AML-193 (cell line): ENCODE data around the gene TMC2.
A peak's percentile ranks its signal among the peaks of the same experiment; 100 is the strongest.
"Not testable (repeated sequence)": the region's sequence is repeated elsewhere in the genome, so short reads cannot be mapped to it uniquely, and the experiment has no call there.

Experiments used
- DNase-seq, 2 experiments: peaks; one replicate each; lab custom pipeline; 2025; lab: John Stamatoyannopoulos, UW

Gene TMC2, protein sequence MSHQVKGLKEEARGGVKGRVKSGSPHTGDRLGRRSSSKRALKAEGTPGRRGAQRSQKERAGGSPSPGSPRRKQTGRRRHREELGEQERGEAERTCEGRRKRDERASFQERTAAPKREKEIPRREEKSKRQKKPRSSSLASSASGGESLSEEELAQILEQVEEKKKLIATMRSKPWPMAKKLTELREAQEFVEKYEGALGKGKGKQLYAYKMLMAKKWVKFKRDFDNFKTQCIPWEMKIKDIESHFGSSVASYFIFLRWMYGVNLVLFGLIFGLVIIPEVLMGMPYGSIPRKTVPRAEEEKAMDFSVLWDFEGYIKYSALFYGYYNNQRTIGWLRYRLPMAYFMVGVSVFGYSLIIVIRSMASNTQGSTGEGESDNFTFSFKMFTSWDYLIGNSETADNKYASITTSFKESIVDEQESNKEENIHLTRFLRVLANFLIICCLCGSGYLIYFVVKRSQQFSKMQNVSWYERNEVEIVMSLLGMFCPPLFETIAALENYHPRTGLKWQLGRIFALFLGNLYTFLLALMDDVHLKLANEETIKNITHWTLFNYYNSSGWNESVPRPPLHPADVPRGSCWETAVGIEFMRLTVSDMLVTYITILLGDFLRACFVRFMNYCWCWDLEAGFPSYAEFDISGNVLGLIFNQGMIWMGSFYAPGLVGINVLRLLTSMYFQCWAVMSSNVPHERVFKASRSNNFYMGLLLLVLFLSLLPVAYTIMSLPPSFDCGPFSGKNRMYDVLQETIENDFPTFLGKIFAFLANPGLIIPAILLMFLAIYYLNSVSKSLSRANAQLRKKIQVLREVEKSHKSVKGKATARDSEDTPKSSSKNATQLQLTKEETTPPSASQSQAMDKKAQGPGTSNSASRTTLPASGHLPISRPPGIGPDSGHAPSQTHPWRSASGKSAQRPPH

DNA sequence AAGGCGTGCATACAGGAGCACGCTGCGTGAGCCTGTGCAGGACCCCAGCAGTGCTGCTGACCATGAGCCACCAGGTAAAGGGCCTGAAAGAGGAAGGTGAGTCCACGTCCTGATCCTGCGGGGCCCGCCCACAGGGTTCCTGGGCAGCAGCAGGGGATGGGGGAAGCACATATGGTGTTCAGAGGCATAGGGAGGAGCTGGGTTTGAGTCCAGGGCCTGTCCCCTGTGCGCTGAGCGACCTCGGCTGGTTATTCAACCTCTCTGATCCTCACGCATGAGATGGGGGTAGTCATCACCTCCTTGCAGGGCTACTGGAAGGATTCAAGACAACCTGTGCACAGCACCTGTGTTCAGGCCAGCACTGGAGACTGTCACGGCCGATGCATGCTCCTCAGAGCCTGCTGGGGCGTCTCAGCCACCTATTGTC lies at the start of gene TMC2:
Gene TMC2, plus strand, starts transcription at position 14 of the 427 bp plus-strand sequence. Its CDS starts 49 bp downstream, at position 63.
- no peak for DNase-seq

DNA sequence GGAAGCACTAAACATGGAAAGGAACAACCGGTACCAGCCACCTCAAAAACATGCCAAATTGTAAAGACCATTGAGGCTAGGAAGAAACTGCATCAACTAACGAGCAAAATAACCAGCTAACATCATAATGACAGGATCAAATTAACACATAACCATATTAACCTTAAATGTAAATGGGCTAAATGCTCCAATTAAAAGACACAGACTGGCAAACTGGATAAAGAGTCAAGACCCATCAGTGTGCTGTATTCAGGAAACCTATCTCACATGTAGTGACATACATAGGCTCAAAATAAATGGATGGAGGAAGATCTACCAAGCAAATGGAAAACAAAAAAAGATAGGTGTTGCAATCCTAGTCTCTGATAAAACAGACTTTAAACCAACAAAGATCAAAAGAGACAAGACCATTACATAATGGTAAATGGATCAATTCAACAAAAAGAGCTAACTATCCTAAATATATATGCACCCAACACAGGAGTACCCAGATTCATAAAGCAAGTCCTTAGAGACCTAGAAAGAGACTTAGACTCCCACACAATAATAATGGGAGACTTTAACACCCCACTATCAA lies 33.5 kb upstream of the TMC2 start:
- DNase-seq, result not testable (repeated sequence)

DNA sequence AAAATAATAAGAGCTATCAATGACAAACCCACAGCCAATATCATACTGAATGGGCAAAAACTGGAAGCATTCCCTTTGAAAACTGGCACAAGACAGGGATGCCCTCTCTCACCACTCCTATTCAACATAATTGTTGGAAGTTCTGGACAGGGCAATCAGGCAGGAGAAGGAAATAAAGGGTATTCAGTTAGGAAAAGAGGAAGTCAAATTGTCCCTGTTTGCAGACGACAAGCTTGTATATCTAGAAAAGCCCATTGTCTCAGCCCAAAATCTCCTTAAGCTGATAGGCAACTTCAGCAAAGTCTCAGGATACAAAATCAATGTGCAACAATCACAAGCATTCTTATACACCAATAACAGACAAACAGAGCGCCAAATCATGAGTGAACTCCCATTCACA lies 31.6 kb upstream of the TMC2 start:
- DNase-seq, result not testable (repeated sequence)

DNA sequence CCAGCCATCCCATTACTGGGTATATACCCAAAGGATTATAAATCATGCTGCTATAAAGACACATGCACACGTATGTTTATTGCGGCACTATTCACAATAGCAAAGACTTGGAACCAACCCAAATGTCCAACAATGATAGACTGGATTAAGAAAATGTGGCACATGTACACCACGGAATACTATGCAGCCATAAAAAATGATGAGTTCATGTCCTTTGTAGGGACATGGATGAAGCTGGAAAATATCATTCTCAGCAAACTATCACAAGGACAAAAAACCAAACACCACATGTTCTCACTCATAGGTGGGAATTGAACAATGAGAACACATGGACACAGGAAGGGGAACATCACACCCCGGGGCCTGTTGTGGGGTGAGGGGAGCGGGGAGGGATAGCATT lies 29.9 kb upstream of the TMC2 start:
- DNase-seq, result not testable (repeated sequence)

DNA sequence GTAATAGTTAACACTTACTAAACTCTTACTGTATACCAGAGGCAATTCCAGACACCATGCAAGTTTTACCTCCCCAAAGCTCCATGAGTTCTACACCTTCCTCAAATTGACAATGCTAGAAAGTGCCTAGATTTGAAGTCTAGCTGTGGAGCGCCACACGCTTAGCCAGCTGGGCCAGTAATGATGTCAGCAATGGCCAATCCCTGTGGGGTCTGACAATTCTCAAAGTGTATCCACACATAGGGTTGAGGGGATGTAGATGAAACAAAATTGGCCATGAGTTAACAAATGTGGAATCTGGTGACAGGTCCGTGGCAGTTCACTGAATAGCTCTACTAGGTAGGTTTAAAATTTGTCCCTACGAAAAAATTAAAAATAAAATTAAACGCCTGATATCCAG lies 28.9 kb upstream of the TMC2 start:
- DNase-seq, result no peak

DNA sequence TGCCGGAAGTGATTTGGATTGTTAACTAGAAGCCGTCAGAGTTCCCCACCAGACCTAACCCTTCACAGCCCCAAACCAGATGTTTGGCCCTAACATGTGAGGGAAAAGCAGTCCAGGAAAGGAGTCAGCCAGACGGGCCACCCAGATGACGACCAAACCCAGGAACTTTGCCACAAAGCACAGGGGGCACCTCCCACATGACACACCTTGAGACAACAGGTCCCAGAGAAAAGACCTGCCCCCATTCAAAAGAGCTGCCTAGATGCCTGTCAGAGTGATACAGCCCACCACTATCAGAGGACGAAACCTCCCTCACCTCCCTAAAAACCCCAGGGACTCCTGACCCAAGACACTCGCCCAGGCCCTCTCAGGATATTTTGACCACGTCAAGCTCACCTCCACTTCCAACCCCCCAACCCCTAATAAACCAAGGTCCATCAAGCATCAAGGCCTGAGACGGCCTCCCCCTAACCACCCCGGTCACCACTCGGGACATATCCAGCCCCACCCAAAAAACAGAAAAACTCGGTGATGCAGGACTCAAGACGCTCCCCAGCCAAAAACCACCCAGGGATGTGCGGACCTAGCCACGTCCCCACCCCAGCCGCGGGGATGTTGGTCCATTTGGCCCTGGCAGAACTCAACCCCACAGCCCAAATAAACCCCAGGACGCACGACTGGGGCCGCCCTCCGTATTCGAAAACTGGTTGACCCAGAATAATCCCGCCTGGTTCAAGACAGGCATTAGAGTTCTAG lies 28.3 kb upstream of the TMC2 start:
- no peak for DNase-seq

DNA sequence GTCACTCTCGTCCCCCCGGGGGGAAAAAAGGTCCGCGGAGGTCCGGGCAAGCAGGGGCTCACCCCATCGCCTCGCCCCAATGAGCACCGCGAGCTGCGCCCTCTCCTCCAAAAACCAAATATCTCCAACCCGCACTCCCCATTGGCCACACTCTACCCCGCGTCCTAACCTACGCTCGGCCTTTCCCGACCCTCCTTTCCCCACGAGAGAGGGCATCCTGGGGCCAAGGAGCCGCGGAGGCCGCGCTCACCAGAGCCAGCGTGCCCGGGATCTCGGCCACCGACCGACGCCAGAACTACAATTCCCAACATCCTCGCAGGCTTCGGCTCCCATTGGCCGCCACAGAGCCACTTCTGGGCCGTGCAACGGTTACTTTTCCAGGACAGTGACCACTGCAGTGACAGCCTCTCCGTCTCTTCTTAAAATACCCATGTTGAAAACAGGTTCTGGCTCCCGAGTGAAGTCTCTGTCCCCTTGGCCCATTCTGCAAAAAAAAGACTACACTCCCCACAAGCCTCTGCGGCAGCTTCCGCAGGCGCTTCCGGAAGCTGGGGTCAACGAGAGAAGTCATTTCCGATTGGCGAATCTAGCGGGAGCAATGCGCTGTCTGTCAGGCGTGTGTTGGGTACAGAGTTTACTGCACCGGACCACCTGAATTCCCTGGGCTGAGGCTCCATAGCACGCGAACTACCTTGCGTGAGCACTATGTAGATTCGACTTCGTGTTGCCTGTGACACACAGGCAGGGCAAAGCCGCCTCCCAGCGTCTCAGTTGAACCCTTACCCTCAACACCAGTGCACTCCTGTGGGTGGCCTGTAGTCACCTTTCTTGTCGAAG lies 27.5 kb upstream of the TMC2 start, which contains the start of gene ZNF343:
Gene ZNF343, minus strand, starts transcription at position 285 of the 837 bp plus-strand sequence. CDS start 15,020 bp downstream, outside the sequence.
- peak; percentile 72 to 85 for DNase-seq

DNA sequence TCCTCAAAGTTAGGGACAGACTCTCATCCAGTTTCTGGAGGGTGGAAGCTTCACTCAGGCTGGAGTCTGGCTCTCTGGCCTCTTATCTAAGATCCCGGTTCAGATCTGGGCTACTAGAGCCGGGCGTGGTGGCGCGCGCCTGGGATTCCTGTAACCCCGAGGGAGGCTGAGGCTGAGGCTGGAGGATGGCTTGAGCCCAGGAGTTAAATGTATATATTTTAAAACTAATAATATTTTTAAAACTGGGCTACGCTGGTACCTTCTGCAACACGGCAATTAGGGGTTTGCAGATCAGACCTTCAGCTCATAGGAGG lies 26.9 kb upstream of the TMC2 start:
- DNase-seq, result no peak

DNA sequence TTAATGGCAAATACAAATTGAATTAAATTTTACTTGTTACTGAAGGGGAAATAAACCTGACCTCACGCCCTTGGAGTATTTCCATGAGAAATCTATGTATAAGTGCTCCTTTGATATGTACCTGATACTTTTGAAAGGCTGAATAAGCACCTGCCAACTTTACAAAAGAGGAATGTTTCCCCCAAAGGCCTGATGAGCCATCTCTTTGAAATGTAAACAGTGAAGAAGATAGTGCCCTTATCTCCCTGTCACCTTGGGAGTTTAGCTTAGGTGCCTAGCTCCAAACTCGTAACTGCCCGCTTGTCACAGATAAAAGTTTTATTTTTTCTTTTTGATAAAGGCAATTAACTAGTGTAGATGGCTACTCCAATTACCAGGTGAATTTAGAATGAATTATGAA lies 26.6 kb upstream of the TMC2 start:
- no peak for DNase-seq

DNA sequence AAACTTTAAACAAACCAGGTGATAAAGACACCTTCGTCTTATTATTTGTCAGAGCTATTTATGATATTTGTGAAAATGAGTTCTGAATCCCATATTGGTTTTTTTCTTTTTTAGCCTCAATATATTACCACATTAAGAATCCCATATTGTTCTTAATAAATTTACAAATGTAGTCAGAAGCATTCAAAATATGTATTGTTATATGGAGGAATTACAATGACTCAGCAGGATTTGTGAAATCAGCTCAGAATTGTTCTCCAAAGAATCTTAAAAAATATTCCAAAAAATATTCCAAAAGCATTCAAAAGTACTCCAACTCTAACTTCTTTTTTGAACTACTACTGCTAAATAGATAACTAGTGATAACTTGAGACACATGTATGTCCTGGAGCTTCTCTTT lies 21.2 kb upstream of the TMC2 start:
- no peak for DNase-seq

DNA sequence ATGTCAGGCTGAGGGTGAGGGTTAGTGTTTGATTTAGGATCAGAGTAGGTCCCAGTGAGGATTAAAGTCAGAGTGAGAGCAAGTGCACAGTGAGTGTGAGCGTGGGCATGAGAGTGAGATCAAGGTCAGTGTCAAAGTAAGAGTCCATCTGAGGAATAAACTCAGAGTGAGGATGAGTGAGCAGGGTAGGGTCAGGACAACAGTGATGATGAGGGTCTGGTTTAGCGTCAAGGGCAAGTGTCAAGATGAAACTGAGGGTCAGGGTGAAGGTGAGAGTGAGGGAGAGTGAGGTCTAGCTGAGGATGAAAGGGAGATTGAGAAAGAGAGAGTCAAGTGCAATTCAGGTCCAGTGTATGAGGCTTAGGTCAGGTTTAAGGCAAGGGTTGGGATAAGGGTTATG lies 20.0 kb upstream of the TMC2 start:
- no peak for DNase-seq

DNA sequence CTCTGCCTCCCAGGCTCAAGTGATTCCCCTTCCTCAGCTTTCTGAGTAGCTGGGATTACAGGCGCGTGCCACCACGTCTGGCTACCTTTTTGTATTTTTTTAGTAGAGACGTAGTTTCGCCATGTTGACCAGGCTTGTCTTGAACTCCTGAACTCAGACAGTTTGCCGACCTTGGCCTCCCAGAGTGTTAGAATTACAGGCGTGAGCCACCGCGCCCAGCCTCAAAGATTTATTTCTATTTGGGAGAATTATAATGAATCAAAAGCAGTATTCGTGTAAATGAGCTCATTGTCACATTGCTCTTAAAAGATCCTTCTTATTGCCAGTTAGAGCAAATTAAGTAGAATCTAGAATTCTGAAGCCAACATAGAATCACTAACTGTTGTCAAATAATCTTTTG lies 18.3 kb upstream of the TMC2 start:
- no peak for DNase-seq

DNA sequence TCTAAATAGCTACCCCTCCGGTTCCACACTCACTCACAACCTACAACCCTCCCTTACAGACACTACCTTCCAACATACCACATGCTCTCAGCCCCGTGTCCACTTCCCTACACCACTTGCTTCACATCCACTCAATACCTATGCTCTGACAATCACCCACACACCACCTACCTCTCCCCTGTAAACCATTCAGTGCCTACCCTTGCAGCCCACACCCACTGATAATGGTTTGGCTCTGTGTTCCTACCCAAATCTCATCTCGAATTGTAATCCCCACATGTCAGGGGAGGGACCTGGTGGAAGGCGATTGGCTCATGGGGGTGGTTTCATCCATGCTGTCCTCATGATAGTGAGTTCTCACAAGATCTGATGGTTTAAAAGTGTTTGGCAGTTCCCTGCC lies 17.8 kb upstream of the TMC2 start:
- no peak for DNase-seq

DNA sequence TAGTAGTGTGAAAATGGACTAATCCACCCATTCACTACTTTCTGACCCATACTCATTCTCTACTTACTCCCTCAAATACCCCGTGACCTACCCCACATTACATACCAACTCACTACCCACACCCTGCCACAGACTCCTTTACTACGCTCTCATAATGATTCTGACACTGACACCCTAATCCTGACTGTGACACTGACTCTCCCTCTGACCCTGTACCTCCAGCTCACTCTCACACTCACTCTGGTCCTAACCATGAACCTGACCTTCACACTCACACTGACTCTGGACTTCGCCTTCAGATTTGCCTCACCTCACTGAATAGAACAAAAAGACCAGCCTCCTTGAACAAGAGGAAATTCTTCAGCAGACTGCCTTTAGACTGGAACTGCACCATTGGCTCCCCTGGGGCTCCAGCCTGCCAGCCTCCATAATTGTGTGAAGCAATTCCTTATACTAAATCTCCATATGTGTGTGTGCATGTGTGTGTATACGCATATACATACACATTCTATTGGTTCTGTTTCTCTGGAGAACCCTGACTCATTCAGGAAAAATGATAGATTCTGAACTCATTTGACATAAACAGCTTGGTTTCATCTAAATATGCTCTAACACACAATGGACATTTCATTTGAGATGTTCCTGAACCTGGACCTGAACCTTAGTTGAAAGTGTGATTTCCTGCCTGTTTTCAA lies 17.1 kb upstream of the TMC2 start:
- DNase-seq, result no peak

DNA sequence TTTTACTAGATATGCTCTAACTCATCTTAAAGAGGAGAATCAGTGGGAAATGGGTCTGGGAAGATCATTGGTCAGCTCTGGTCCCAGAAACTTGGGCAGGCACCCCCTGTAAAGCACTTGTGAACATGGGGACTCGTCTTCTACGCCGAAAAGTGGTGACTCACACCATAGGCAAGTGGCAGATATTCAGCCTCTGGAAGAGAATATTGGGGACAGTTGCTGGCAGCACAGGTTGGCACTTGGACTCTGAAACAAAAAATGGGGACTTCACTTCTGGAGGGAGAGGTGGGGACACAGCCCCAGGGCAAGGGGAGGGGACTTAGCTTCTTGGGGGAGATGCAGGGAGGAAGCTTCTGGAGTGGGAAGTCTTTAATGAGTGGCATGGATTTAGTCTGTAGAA lies 15.8 kb upstream of the TMC2 start:
- no peak for DNase-seq

DNA sequence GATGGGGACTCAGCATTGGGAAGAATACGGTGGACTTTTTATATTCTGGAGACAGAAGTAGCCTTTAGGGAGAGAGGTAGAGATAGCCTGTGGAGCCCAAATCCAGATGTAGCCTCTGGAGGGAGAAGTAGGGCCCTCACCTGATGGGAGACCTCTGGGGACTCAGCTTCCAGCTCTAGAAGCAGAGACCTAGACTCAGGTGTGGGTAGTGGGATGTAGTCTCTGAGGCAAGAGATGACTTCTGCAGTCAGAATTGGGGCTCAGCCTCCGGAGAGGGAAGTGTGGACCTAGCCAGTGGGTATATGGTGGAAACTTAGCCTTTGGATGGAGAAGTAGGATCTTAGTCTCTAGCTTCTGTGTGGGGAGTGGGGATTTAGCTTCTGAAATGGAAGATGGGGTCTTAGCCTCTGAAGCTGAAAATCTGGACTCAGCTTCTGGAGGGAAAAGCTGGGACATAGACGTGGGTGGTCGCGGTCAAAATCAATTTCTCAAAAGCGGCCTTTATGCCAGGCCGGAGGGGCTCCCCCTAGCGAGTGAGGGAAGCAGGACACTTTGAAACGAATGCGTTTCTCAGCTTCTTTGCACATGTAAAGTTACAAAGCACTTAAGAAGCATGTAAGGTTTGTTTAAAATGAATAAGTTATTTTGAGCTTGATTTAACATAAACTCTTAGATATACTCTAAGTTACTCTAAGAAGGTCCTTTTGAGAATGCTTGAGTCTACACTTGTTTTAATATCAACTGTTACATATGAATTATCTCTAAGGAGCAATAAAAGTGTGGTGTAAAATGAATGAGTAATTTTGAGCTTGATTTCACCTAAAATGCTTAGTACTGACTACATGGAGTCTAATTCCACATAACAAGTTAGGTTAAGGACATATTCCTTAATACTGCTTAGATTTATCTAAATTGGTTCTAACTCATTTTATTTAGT lies 14.7 kb upstream of the TMC2 start:
- DNase-seq, result peak; percentile 25 to 36

DNA sequence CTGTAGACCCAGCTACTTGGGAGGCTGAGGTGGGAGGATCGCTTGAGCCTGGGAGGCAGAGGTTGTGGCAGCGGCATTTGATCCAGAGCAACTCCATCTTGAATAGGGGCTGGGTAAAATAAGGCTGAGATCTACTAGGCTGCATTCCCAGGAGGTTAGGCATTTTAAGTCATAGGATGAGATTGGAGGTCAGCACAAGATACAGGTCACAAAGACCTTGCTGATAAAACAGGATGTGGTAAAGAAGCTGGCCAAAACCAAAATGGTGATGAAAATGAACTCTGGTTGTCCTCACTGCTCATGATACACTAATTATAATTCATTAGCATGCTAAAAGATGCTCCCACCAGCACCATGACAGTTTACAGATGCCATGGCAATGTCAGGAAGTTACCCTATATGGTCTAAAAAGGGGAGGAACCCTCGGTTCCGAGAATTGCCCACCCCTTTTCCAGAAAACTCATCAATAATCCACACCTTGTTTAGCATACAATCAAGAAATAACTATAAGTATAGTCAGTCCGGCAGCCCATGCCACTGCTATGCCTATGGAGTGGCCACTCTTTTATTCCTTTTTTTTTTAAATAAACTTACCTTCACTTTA lies 13.4 kb upstream of the TMC2 start:
- DNase-seq, result not testable (repeated sequence)

DNA sequence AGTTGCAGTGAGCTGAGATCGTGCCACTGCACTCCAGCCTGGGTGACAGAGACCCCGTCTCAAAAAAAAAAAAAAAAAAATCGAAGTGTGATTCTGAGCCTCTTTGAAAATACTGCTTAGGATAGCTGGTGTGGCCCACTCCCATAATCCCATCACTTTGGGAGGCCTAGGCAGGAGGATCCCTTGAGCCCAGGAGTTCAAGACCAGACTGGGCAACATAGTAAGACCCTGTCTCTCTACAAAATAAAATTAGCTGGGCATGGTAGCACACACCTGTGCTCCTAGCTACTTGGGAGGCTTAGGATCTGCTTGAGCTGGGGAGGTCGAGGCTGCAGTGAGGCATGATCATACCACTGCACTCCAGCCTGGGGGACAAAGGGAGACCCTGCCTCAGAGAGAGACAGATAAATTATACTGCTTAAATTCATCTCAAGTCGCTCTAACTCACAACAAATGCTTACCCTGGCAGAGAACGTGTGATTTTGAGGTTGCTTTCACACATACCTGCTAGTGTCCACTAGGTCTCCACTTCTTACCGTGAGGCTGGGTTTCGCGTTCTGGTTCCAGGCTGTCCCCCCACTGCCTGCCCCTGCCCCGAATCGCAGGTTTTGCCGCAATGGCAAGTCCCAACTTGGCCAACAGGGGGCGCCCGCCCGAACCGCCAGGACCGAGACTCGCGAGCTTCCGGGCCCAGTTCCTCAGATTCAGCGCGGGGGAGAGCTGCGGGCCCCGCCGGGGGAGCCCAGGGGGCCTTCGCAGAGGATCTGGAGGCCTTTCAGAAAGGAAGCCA lies 12.3 kb upstream of the TMC2 start:
- DNase-seq, result peak; percentile 64 to 68
